Astrocyte (in vitro differentiated cells and primary cell): ENCODE results near the gene ALPG. TPM values are rescaled to one million over a fixed set of nuclear protein-coding genes. Genes with fewer than 3 reads are reported as not detected.

Experiments
- DNase-seq: peaks from one replicate; pipeline ENCODE4 v3.0.0-alpha.2; 2010; ENCODE audit warnings: low read depth
- FAIRE-seq: peaks from 2 replicates; lab custom pipeline; 2011; peaks lifted over from hg19 to GRCh38; lab: Jason Lieb, UNC
- H2AFZ ChIP-seq: 2 replicates; pipeline ENCODE4 v1.6.0; 2012; ENCODE audit warnings: low read depth, low read length, inconsistent platforms
- H3K27ac ChIP-seq: 2 replicates; pipeline ENCODE4 v1.5.1; 2011; ENCODE audit warnings: low read depth, low read length, inconsistent platforms
- H3K27me3 ChIP-seq: 2 replicates; pipeline ENCODE4 v1.6.0; 2011; ENCODE audit warnings: low read length, inconsistent platforms; ENCODE audit not compliant: insufficient read depth
- H3K36me3 ChIP-seq: 2 replicates; pipeline ENCODE4 v1.5.1; 2011; ENCODE audit warnings: low read length, inconsistent platforms; ENCODE audit not compliant: insufficient read depth
- H3K4me1 ChIP-seq: 2 replicates; pipeline ENCODE4 v1.5.1; 2011; ENCODE audit warnings: low read length, inconsistent platforms; ENCODE audit not compliant: insufficient read depth
- H3K4me2 ChIP-seq: 2 replicates; pipeline ENCODE4 v1.6.0; 2012; ENCODE audit warnings: low read length, inconsistent platforms
- H3K4me3 ChIP-seq: 2 replicates; pipeline ENCODE4 v1.5.1; 2011; ENCODE audit warnings: low read depth, mild to moderate bottlenecking, low read length, inconsistent platforms; ENCODE audit not compliant: insufficient read depth
- H3K79me2 ChIP-seq: 2 replicates; pipeline ENCODE4 v1.6.0; 2012; ENCODE audit warnings: mild to moderate bottlenecking, low read length, inconsistent platforms; ENCODE audit not compliant: insufficient read depth
- H3K9ac ChIP-seq: 2 replicates; pipeline ENCODE4 v1.6.0; 2012; ENCODE audit warnings: mild to moderate bottlenecking, low read length, inconsistent platforms
- H3K9me3 ChIP-seq: 2 replicates; pipeline ENCODE4 v1.5.1; 2012; ENCODE audit warnings: low read depth, mild to moderate bottlenecking, low read length, inconsistent platforms; ENCODE audit not compliant: insufficient read depth
- H4K20me1 ChIP-seq: 2 replicates; pipeline ENCODE4 v1.6.0; 2012; ENCODE audit warnings: low read length, inconsistent platforms; ENCODE audit not compliant: insufficient read depth
- H3K27ac Mint-ChIP-seq: one replicate; pipeline ENCODE4 v1.8.0; 2021; ENCODE audit warnings: mild to moderate bottlenecking, mixed read lengths; ENCODE audit not compliant: unreplicated experiment
- H3K27me3 Mint-ChIP-seq: one replicate; pipeline ENCODE4 v1.8.0; 2021; ENCODE audit warnings: low read depth, mixed read lengths; ENCODE audit not compliant: unreplicated experiment
- H3K36me3 Mint-ChIP-seq: one replicate; pipeline ENCODE4 v1.8.0; 2021; ENCODE audit warnings: low read depth, mixed read lengths; ENCODE audit not compliant: unreplicated experiment
- H3K4me1 Mint-ChIP-seq: one replicate; pipeline ENCODE4 v1.8.0; 2021; ENCODE audit warnings: low read depth, mixed read lengths; ENCODE audit not compliant: unreplicated experiment
- H3K4me3 Mint-ChIP-seq: one replicate; pipeline ENCODE4 v1.8.0; 2021; ENCODE audit warnings: mild to moderate bottlenecking, moderate library complexity, mixed read lengths; ENCODE audit not compliant: unreplicated experiment
- H3K9me3 Mint-ChIP-seq: one replicate; pipeline ENCODE4 v1.8.0; 2021; ENCODE audit warnings: mild to moderate bottlenecking, mixed read lengths; ENCODE audit not compliant: unreplicated experiment
- EZH2 ChIP-seq: IDR thresholded peaks from 2 replicates; pipeline ENCODE4 v1.6.1; 2012; ENCODE audit warnings: mild to moderate bottlenecking, low read length, inconsistent platforms; ENCODE audit not compliant: insufficient read depth
- total RNA-seq: library from RNA; stranded (reverse); gene quantifications from 2 replicates; pipeline ENCODE4 v1.2.1, GENCODE V29; 2021
- TF ChIP-seq, protein P1 (sequence below): IDR thresholded peaks from 2 replicates; pipeline ENCODE4 v1.5.1; 2011; ENCODE audit warnings: low read depth, mild to moderate bottlenecking, inconsistent platforms, low read length, moderate library complexity; ENCODE audit not compliant: insufficient read depth

Gene ALPG
- total RNA-seq, 1 donor from 2014 or later: 0.27 TPM

DNA sequence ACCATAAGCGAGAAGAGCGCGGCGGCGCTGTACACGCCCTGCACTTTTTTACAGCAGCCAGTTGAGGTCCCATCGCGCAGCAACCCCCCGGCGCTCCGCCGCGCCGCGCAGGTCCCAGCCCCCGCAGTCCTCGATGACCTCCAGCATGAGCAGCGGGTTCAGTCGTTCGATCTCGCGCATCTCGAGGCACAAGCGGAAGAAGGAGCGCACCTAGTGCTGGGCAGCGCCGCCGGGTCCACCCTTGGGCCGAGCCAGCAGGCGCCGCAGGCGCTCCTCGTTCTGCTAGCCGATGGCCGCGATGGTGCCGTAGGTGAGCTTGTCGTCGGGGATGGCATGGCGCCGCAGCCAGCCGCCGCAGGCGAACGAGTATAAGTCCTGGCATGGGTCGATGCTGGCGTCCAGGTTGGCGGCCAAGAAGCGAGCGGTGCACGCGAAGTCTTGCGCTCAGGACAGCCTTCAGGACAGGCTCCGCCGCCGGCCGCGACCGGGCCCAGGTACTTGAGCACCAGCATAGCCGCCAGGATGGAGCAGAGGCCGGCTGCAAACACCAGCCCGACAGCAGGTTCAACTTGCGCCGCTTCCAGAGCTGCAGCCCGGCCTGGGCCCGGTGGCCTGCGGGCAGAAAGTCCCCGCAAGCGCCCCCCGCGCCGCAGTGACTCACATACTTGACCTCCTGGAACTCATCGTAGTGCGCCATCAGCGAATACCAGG, 19.7 kb upstream of the ALPG start:
- peaks cover 48% of the 10 kb centered on the region for H3K27me3 ChIP-seq
- H3K9ac ChIP-seq: peak overlapping the region; percentile 54
- peak overlapping the region; percentile 67 for H3K4me2 ChIP-seq
- H3K27ac ChIP-seq: no peak overlapping the region
- H3K36me3 Mint-ChIP-seq: peaks cover 1% of the 10 kb centered on the region
- TF ChIP-seq EZH2: peak; percentile 93
- TF ChIP-seq, protein P1, sequence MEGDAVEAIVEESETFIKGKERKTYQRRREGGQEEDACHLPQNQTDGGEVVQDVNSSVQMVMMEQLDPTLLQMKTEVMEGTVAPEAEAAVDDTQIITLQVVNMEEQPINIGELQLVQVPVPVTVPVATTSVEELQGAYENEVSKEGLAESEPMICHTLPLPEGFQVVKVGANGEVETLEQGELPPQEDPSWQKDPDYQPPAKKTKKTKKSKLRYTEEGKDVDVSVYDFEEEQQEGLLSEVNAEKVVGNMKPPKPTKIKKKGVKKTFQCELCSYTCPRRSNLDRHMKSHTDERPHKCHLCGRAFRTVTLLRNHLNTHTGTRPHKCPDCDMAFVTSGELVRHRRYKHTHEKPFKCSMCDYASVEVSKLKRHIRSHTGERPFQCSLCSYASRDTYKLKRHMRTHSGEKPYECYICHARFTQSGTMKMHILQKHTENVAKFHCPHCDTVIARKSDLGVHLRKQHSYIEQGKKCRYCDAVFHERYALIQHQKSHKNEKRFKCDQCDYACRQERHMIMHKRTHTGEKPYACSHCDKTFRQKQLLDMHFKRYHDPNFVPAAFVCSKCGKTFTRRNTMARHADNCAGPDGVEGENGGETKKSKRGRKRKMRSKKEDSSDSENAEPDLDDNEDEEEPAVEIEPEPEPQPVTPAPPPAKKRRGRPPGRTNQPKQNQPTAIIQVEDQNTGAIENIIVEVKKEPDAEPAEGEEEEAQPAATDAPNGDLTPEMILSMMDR: no peak
- H3K27me3 Mint-ChIP-seq: peaks cover 33% of the 10 kb centered on the region
- peaks cover 12% of the 10 kb centered on the region for H3K9me3 Mint-ChIP-seq
- H3K27ac Mint-ChIP-seq: no peak overlapping the region
- peak overlapping the region; percentile 42 for H3K4me3 ChIP-seq
- peak; percentile 26 for DNase-seq
- H4K20me1 ChIP-seq: no peaks in the 10 kb centered on the region
- H3K4me1 Mint-ChIP-seq: peaks cover 27% of the 10 kb centered on the region
- no peaks in the 10 kb centered on the region for H3K9me3 ChIP-seq
- no peaks in the 10 kb centered on the region for H3K36me3 ChIP-seq
- H3K4me1 ChIP-seq: peaks cover 39% of the 10 kb centered on the region
- FAIRE-seq: no peak
- no peaks in the 10 kb centered on the region for H3K79me2 ChIP-seq
- H2AFZ ChIP-seq: peak overlapping the region; percentile 59
- H3K4me3 Mint-ChIP-seq: peak overlapping the region; percentile 50

DNA sequence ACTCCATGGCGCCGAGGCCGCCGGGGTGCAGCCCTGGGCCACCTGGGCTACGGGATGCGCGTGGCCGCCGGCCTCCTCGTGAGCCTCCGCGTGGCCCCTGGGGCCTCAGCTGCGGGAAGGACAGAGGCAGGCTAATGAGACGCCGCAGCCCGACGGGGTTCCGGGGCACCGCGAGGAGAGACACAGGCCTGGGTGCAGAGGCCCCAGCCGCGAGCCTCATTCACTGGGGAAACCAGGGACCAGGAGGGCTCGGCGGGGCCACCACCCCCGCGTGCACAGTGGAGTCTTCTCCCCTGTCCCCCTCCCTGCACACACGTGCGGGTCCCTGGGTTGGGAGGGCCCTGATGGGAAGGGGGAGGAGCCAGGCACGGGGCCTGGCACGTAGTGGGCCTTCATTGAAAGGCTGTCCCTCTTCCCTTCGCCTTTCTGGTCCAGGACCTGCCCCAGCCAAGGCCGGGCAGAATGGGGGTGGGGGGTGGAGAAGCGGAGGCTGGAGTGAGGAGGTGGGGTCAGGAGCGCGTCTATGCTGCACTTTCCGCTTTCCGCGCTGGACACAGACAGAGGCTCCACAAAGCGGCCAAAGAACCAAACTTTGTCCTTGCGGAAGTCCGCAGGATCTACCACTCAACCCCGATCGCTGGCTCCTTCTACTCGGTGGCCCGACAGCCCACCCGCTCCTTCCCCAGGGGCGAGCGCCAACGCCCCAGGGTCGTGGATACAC, 19.0 kb upstream of the ALPG start:
- Histone ChIP-seq H2AFZ (no peak overlapping the region), H3K36me3 (no peaks in the 10 kb centered on the region), H3K4me2 (peak overlapping the region; percentile 67), H3K9ac (no peak overlapping the region), H3K27me3 (peaks cover 43% of the 10 kb centered on the region), H4K20me1 (no peaks in the 10 kb centered on the region), H3K4me3 (no peak overlapping the region), H3K4me1 (peaks cover 39% of the 10 kb centered on the region), H3K27ac (no peak overlapping the region), H3K9me3 (no peaks in the 10 kb centered on the region), H3K79me2 (no peaks in the 10 kb centered on the region)
- Mint-ChIP-seq H3K4me3 (no peak overlapping the region), H3K27ac (no peak overlapping the region), H3K4me1 (peaks cover 27% of the 10 kb centered on the region), H3K27me3 (peaks cover 35% of the 10 kb centered on the region), H3K36me3 (peaks cover 1% of the 10 kb centered on the region), H3K9me3 (peaks cover 12% of the 10 kb centered on the region)
- TF ChIP-seq EZH2: peak; percentile 18
- TF ChIP-seq, protein P1: no peak
- FAIRE-seq: no peak
- no peak for DNase-seq
